IMR-90 (cell line): ENCODE measurements around the gene HIRA. TPM values are rescaled to one million over a fixed set of nuclear protein-coding genes. Genes with fewer than 3 reads are reported as not detected.

Source experiments
- ATAC-seq: fragments of 200-7000 bp; cut with Tn5 transposase; 2 replicates; pipeline ENCODE4 v1.9.1; 2020; ENCODE audit warnings: low read depth, mild to moderate bottlenecking, moderate library complexity
- BruUV-seq: library from RNA; stranded (reverse); fragments of 400-500 nt; replicated peaks from 2 replicates; lab custom pipeline; 2021; lab: Mats Ljungman, UMichigan
- CTCF ChIA-PET: fragments of 300-600 bp; formaldehyde crosslinking; extraction: SDS; loops from one replicate; lab custom pipeline; 2021; ENCODE audit warnings: antibody characterized with exemption; lab: Yijun Ruan, JAX
- POLR2A ChIA-PET: fragments of 300-600 bp; sonication (Branson Sonifier 250); formaldehyde crosslinking; loops from one replicate; lab custom pipeline; 2022; ENCODE audit warnings: antibody characterized with exemption; ENCODE audit not compliant: unreplicated experiment; lab: Charles Lee
- DNase-seq: peaks from one replicate; pipeline ENCODE4 v3.0.0; 2013
- H2AFZ ChIP-seq: replicated peaks from 2 replicates; pipeline ENCODE3; 2013; ENCODE audit warnings: low read length, mild to moderate bottlenecking; ENCODE audit not compliant: poor library complexity
- H2AK5ac ChIP-seq: 2 replicates; pipeline ENCODE4 v1.6.1; 2013; ENCODE audit warnings: low read depth, low read length, inconsistent platforms
- H2AK9ac ChIP-seq: replicated peaks from 2 replicates; pipeline ENCODE3; 2013; ENCODE audit warnings: mild to moderate bottlenecking, low read depth, low read length, moderate library complexity; ENCODE audit not compliant: poor library complexity
- H2BK120ac ChIP-seq: 2 replicates; pipeline ENCODE4 v1.6.1; 2013; ENCODE audit warnings: low read depth, low read length, inconsistent platforms
- H2BK15ac ChIP-seq: 3 replicates; pipeline ENCODE4 v1.6.1; 2013; ENCODE audit warnings: low read depth, low read length, inconsistent platforms
- H2BK20ac ChIP-seq: 2 replicates; pipeline ENCODE4 v1.6.1; 2013; ENCODE audit warnings: low read depth, mild to moderate bottlenecking, inconsistent platforms, low read length, moderate library complexity
- H2BK5ac ChIP-seq: 2 replicates; pipeline ENCODE4 v1.6.1; 2013; ENCODE audit warnings: mild to moderate bottlenecking, low read depth, low read length, inconsistent platforms; ENCODE audit not compliant: poor library complexity, severe bottlenecking
- H3K14ac ChIP-seq: replicated peaks from 2 replicates; pipeline ENCODE4 v1.6.1; 2013; ENCODE audit warnings: low read depth, low read length, inconsistent platforms
- H3K18ac ChIP-seq: 2 replicates; pipeline ENCODE4 v1.6.1; 2013; ENCODE audit warnings: low read depth, low read length, control low read depth
- H3K23ac ChIP-seq: 2 replicates; pipeline ENCODE4 v1.6.1; 2013; ENCODE audit warnings: low read depth, low read length, inconsistent platforms
- H3K27ac ChIP-seq: 2 replicates; pipeline ENCODE4 v1.5.1; 2013; ENCODE audit warnings: mild to moderate bottlenecking, control low read depth, low read length; ENCODE audit not compliant: insufficient read depth
- H3K27me3 ChIP-seq: 2 replicates; pipeline ENCODE4 v1.6.1; 2013; ENCODE audit warnings: low read length; ENCODE audit not compliant: control insufficient read depth, insufficient read depth
- H3K36me3 ChIP-seq: 2 replicates; pipeline ENCODE4 v1.6.1; 2013; ENCODE audit warnings: low read length, mixed read lengths; ENCODE audit not compliant: control insufficient read depth, insufficient read depth
- H3K4ac ChIP-seq: 2 replicates; pipeline ENCODE4 v1.6.1; 2013; ENCODE audit warnings: low read depth, low read length, inconsistent platforms
- H3K4me1 ChIP-seq: 2 replicates; pipeline ENCODE4 v1.6.1; 2013; ENCODE audit warnings: low read length, mixed read lengths; ENCODE audit not compliant: control insufficient read depth, insufficient read depth
- H3K4me2 ChIP-seq: 2 replicates; pipeline ENCODE4 v1.6.1; 2013; ENCODE audit warnings: low read depth, mild to moderate bottlenecking, control low read depth, low read length, moderate library complexity
- H3K4me3 ChIP-seq: 2 replicates; pipeline ENCODE4 v1.5.1; 2013; ENCODE audit warnings: low read depth, mild to moderate bottlenecking, control low read depth, low read length, moderate library complexity; ENCODE audit not compliant: insufficient read depth
- H3K56ac ChIP-seq: 2 replicates; pipeline ENCODE4 v1.6.1; 2013; ENCODE audit warnings: low read length, inconsistent platforms; ENCODE audit not compliant: insufficient read depth; ENCODE audit errors: extremely low read depth
- H3K79me1 ChIP-seq, 2 experiments: 2 replicates each; pipeline ENCODE4 v1.6.1; 2013; ENCODE audit warnings: low read length in 2 of 2, inconsistent platforms in 1 of 2, low read depth in 1 of 2
- H3K9ac ChIP-seq: 2 replicates; pipeline ENCODE4 v1.6.1; 2013; ENCODE audit warnings: low read depth, low read length, control low read depth
- H3K9me1 ChIP-seq: 2 replicates; pipeline ENCODE4 v1.6.1; 2013; ENCODE audit warnings: low read length, inconsistent platforms; ENCODE audit not compliant: insufficient read depth
- H3K9me3 ChIP-seq: 2 replicates; pipeline ENCODE4 v1.6.1; 2013; ENCODE audit warnings: low read length; ENCODE audit not compliant: control insufficient read depth, insufficient read depth
- H4K20me1 ChIP-seq: 2 replicates; pipeline ENCODE4 v1.6.1; 2013; ENCODE audit warnings: low read length, inconsistent platforms; ENCODE audit not compliant: insufficient read depth
- H4K5ac ChIP-seq: 2 replicates; pipeline ENCODE4 v1.6.1; 2013; ENCODE audit warnings: mild to moderate bottlenecking, low read depth, low read length, control low read depth
- H4K8ac ChIP-seq, 2 experiments: 2 replicates each; pipeline ENCODE4 v1.6.1; 2013; ENCODE audit warnings: low read depth in 2 of 2, low read length in 2 of 2, control low read depth in 1 of 2, inconsistent platforms in 1 of 2
- H4K91ac ChIP-seq: 2 replicates; pipeline ENCODE4 v1.6.1; 2013; ENCODE audit warnings: low read depth, low read length, inconsistent platforms; ENCODE audit not compliant: insufficient read depth
- BHLHE40 ChIP-seq: fragments of 150-350 bp; IDR thresholded peaks from 2 replicates; pipeline ENCODE4 v1.6.1; 2016; ENCODE audit warnings: mild to moderate bottlenecking, low read depth, low read length
- CEBPB ChIP-seq: IDR thresholded peaks from 2 replicates; pipeline ENCODE4 v1.6.1; 2012; ENCODE audit warnings: low read depth, low read length, improper control_type of control experiment
- CHD1 ChIP-seq: IDR thresholded peaks from 2 replicates; pipeline ENCODE4 v1.6.1; 2012; ENCODE audit warnings: low read depth, low read length, improper control_type of control experiment
- CTCF ChIP-seq: conservative IDR thresholded peaks from 2 replicates; pipeline ENCODE4 v1.5.1; 2012; ENCODE audit warnings: mild to moderate bottlenecking, low read depth, low read length, improper control_type of control experiment
- ELK1 ChIP-seq: fragments of 150-350 bp; IDR thresholded peaks from 2 replicates; pipeline ENCODE4 v1.6.1; 2016; ENCODE audit warnings: low read depth, mild to moderate bottlenecking, low read length, moderate library complexity, borderline replicate concordance
- FOS ChIP-seq: fragments of 150-350 bp; IDR thresholded peaks from 2 replicates; pipeline ENCODE4 v1.6.1; 2016; ENCODE audit warnings: low read depth, low read length
- MAFK ChIP-seq: IDR thresholded peaks from 2 replicates; pipeline ENCODE4 v1.6.1; 2012; ENCODE audit warnings: low read depth, low read length, improper control_type of control experiment
- MAZ ChIP-seq: IDR thresholded peaks from 2 replicates; pipeline ENCODE4 v1.6.1; 2012; ENCODE audit warnings: low read depth, mild to moderate bottlenecking, low read length, improper control_type of control experiment, moderate library complexity, borderline replicate concordance
- MXI1 ChIP-seq: IDR thresholded peaks from 2 replicates; pipeline ENCODE4 v1.6.1; 2012; ENCODE audit warnings: low read depth, mild to moderate bottlenecking, low read length, moderate library complexity, borderline replicate concordance
- NFE2L2 ChIP-seq: fragments of 150-350 bp; IDR thresholded peaks from 2 replicates; pipeline ENCODE4 v1.6.1; 2016; ENCODE audit warnings: low read depth, mild to moderate bottlenecking, low read length
- POLR2A ChIP-seq: IDR thresholded peaks from 2 replicates; pipeline ENCODE4 v1.6.1; 2012; ENCODE audit warnings: mild to moderate bottlenecking, low read depth, low read length
- RAD21 ChIP-seq: IDR thresholded peaks from 2 replicates; pipeline ENCODE4 v1.6.1; 2012; ENCODE audit warnings: low read length, improper control_type of control experiment
- RCOR1 ChIP-seq: IDR thresholded peaks from 2 replicates; pipeline ENCODE4 v1.6.1; 2012; ENCODE audit warnings: mild to moderate bottlenecking, low read length, improper control_type of control experiment; ENCODE audit not compliant: insufficient replicate concordance
- RFX5 ChIP-seq: IDR thresholded peaks from 2 replicates; pipeline ENCODE4 v1.8.0; 2012; ENCODE audit warnings: low read depth, mild to moderate bottlenecking, low read length, moderate library complexity
- SMC3 ChIP-seq: fragments of 150-350 bp; IDR thresholded peaks from 2 replicates; pipeline ENCODE4 v1.6.1; 2016; ENCODE audit warnings: low read depth, mild to moderate bottlenecking, antibody characterized with exemption, low read length, moderate library complexity
- USF2 ChIP-seq: fragments of 150-350 bp; IDR thresholded peaks from 2 replicates; pipeline ENCODE4 v1.6.1; 2017; ENCODE audit warnings: mild to moderate bottlenecking, antibody characterized with exemption, low read length, low read depth
- WGBS, 2 experiments: methylation state at CpG; one replicate each; pipeline versions ENCODE4 v1.1.5 to v1.1.7; 2013; ENCODE audit warnings: missing lambda C conversion rate in 2 of 2; ENCODE audit not compliant: insufficient read length in 1 of 2; ENCODE audit errors: extremely low coverage in 2 of 2; 5-methylcytosine and 5-hydroxymethylcytosine counted together
- dilution Hi-C: fragments of 300-500 bp; cut with HindIII; formaldehyde crosslinking; loops from one replicate; pipeline ENCODE4 v1.14.3; 2018; ENCODE audit warnings: low sequenced_read_pairs; ENCODE audit not compliant: unreplicated experiment
- in situ Hi-C: fragments of 300-500 bp; cut with MboI; formaldehyde crosslinking; loops from 3 replicates; pipeline ENCODE4 v1.14.3; 2019; ENCODE audit warnings: low sequenced_read_pairs, inconsistent platforms, mixed read lengths
- intact Hi-C: fragments of 100-400 bp; cut with micrococcal nuclease; formaldehyde crosslinking; loops from 2 replicates; pipeline ENCODE4 v1.10.0; 2022
- polyA plus RNA-seq, 3 experiments: library from polyadenylated mRNA; depleted of rRNA; stranded (reverse); fragments of >200 nt; gene quantifications; 2 replicates each; pipeline ENCODE4 v1.2.3, GENCODE V29; 2012; ENCODE audit warnings: low replicate concordance in 1 of 3
- total RNA-seq: library from RNA; depleted of rRNA; stranded (reverse); fragments of >200 nt; gene quantifications from 2 replicates; pipeline ENCODE4 v1.2.3, GENCODE V29; 2012

HIRA gene
- total and polyA plus RNA-seq, 2 of the 4 experiments (the other 2 are of a cell fraction) = 14.5 to 24.2 TPM

GRCh38 chr22:19404676-19405075 lies 26.9 kb downstream of the HIRA start:
- no peak overlapping the region for H2AK5ac ChIP-seq
- no peak overlapping the region for H2AFZ ChIP-seq
- WGBS, 2 experiments = 94% methylated on average over 2 of the region's 3 CpGs; no CpG with 5 or more reads in 1 of the 2 experiments
- no peak overlapping the region for H2BK20ac ChIP-seq
- no peak overlapping the region for H2AK9ac ChIP-seq
- TF ChIP-seq CHD1 (no peak), CEBPB (no peak), BHLHE40 (no peak), SMC3 (no peak), MAZ (no peak), MXI1 (no peak), RCOR1 (no peak), RFX5 (no peak), NFE2L2 (no peak), FOS (no peak), MAFK (no peak), ELK1 (no peak), CTCF (no peak), RAD21 (no peak), POLR2A (no peak), USF2 (no peak)
- dilution Hi-C loops = no loop called here
- no peak overlapping the region for H3K14ac ChIP-seq
- in situ Hi-C loops = no loop called here
- H3K4me3 ChIP-seq = no peak overlapping the region
- no peak overlapping the region for H3K18ac ChIP-seq
- H3K4me1 ChIP-seq = peaks cover under 1% of the 10 kb centered on the region
- peaks cover 45% of the 10 kb centered on the region for H3K36me3 ChIP-seq
- no peaks in the 10 kb centered on the region for H3K27me3 ChIP-seq
- H3K4ac ChIP-seq = no peak overlapping the region
- DNase-seq = no peak
- no peak overlapping the region for H3K4me2 ChIP-seq
- no peak overlapping the region for H3K9ac ChIP-seq
- H4K8ac ChIP-seq = no peak overlapping the region
- no peak overlapping the region for H2BK5ac ChIP-seq
- H3K79me1 ChIP-seq = peaks cover 22 to 53% of the 10 kb centered on the region in 2 experiments
- H4K20me1 ChIP-seq = peaks cover 1% of the 10 kb centered on the region; the same call in 1 of the 2 replicates
- ChIA-PET CTCF (no interaction called here), POLR2A (no interaction called here)
- no peak overlapping the region for H4K5ac ChIP-seq
- H4K91ac ChIP-seq = no peak overlapping the region
- no peak for ATAC-seq
- H3K27ac ChIP-seq = no peak overlapping the region
- H3K9me3 ChIP-seq = no peaks in the 10 kb centered on the region
- H3K23ac ChIP-seq = no peak overlapping the region
- H3K56ac ChIP-seq = no peak overlapping the region
- H2BK15ac ChIP-seq = no peak overlapping the region
- intact Hi-C loops = no loop called here
- peaks cover 13% of the 10 kb centered on the region for H3K9me1 ChIP-seq
- no peak overlapping the region for H2BK120ac ChIP-seq
- BruUV-seq = no TSS peak
